Common myeloid progenitor, CD34-positive (primary cell): ENCODE data around the gene DALRD3.

ENCODE experiments used
- CTCF ChIA-PET: fragments of 350-600 bp; sonication (Branson Sonifier 250); formaldehyde crosslinking; loops from one replicate; lab custom pipeline; 2021; ENCODE audit warnings: antibody characterized with exemption; lab: Charles Lee
- POLR2A ChIA-PET: fragments of 350-600 bp; sonication (Branson Sonifier 250); formaldehyde crosslinking; loops from one replicate; lab custom pipeline; 2021; ENCODE audit warnings: antibody characterized with exemption; lab: Charles Lee
- DNase-seq, 3 donors: peaks; one replicate each; pipeline versions ENCODE4 v3.0.0 to v3.0.0-alpha.2; 2013
- H3K27ac ChIP-seq, 2 experiments: 1 replicate in 1 of 2; 2 replicates in 1 of 2; pipeline ENCODE4 v1.7.0; 2013; ENCODE audit warnings: inconsistent platforms in 2 of 2, low read length in 2 of 2, mild to moderate bottlenecking in 2 of 2, low read depth in 1 of 2, moderate library complexity in 1 of 2; ENCODE audit not compliant: severe bottlenecking in 2 of 2, insufficient read depth in 1 of 2, poor library complexity in 1 of 2
- H3K27me3 ChIP-seq, 5 experiments: replicated peaks in 2 of 5; 1 replicate in 3 of 5; 2 replicates in 2 of 5; pipeline versions ENCODE4 v1.6.1 to v1.7.0; 2013; ENCODE audit warnings: low read length in 4 of 5, mild to moderate bottlenecking in 2 of 5, moderate library complexity in 2 of 5, inconsistent platforms in 1 of 5; ENCODE audit not compliant: insufficient read depth in 5 of 5, control insufficient read depth in 4 of 5
- H3K36me3 ChIP-seq, 4 experiments: 1 replicate in 2 of 4; 2 replicates in 2 of 4; pipeline versions ENCODE4 v1.6.1 to v1.7.0; 2013; ENCODE audit warnings: low read length in 3 of 4, control low read depth in 1 of 4, mild to moderate bottlenecking in 1 of 4; ENCODE audit not compliant: control insufficient read depth in 4 of 4, insufficient read depth in 4 of 4
- H3K4me1 ChIP-seq, 4 experiments: 1 replicate in 3 of 4; 2 replicates in 1 of 4; pipeline versions ENCODE4 v1.6.1 to v1.7.1; 2013; ENCODE audit warnings: low read length in 3 of 4, mild to moderate bottlenecking in 3 of 4, control low read depth in 1 of 4, inconsistent platforms in 1 of 4, moderate library complexity in 1 of 4; ENCODE audit not compliant: control insufficient read depth in 4 of 4, insufficient read depth in 4 of 4; ENCODE audit errors: control extremely low read depth in 1 of 4
- H3K4me3 ChIP-seq, 7 experiments: 1 replicate in 4 of 7; 2 replicates in 3 of 7; pipeline versions ENCODE4 v1.5.1 to v1.7.0; 2013; ENCODE audit warnings: mild to moderate bottlenecking in 7 of 7, low read length in 6 of 7, moderate library complexity in 6 of 7, inconsistent platforms in 2 of 7, low read depth in 2 of 7, control low read depth in 1 of 7; ENCODE audit not compliant: insufficient read depth in 4 of 7, control insufficient read depth in 1 of 7; ENCODE audit errors: extremely low read depth in 1 of 7
- H3K9me3 ChIP-seq, 5 experiments: 1 replicate in 4 of 5; 2 replicates in 1 of 5; pipeline versions ENCODE4 v1.6.1 to v1.7.1; 2013; ENCODE audit warnings: low read length in 4 of 5, mild to moderate bottlenecking in 2 of 5, inconsistent platforms in 1 of 5, low read depth in 1 of 5, moderate library complexity in 1 of 5; ENCODE audit not compliant: control insufficient read depth in 4 of 5, insufficient read depth in 2 of 5; ENCODE audit errors: control extremely low read depth in 1 of 5
- WGBS: methylation state at CpG from one replicate; pipeline ENCODE4 v1.1.5; 2013; ENCODE audit not compliant: insufficient coverage; 5-methylcytosine and 5-hydroxymethylcytosine counted together

Gene DALRD3

GRCh38 chr3:48984663-48985062, 33.7 kb downstream of the DALRD3 start:
- Histone ChIP-seq H3K4me1 (peaks cover 0 to 21% (median 9%) of the 10 kb centered on the region in 4 experiments), H3K27ac (peak overlapping the region in 1 of 2 experiments; percentile 34), H3K27me3 (no peaks in the 10 kb centered on the region), H3K9me3 (no peaks in the 10 kb centered on the region), H3K4me3 (no peak overlapping the region), H3K36me3 (peaks cover 11 to 63% (median 40%) of the 10 kb centered on the region in 4 experiments)
- CTCF ChIA-PET, result interaction anchor here (0.9 to 16.2 kb wide), 5 partner anchors 10 to 115 kb away, joined by 3 to 386 read pairs (median 5); partner anchors contain the start of genes DALRD3 and WDR6
- POLR2A ChIA-PET, result no interaction called here
- DNase-seq, result no peak

- no peak for DNase-seq
- H3K27ac ChIP-seq, result no peak overlapping the region
- H3K36me3 ChIP-seq, result peaks cover 15 to 72% (median 49%) of the 10 kb centered on the region in 4 experiments
- ChIA-PET CTCF (interaction anchor here (1.5 to 16.2 kb wide), 2 partner anchors 25 to 26 kb away, joined by 3 to 386 read pairs; partner anchors contain the start of genes DALRD3 and WDR6), POLR2A (no interaction called here)
- H3K4me3 ChIP-seq, result no peak overlapping the region
- H3K4me1 ChIP-seq, result peaks cover 0 to 12% (median under 1%) of the 10 kb centered on the region in 4 experiments
- H3K27me3 ChIP-seq, result no peaks in the 10 kb centered on the region
- WGBS, result 92% methylated on average over 2 of the region's 4 CpGs
- no peaks in the 10 kb centered on the region for H3K9me3 ChIP-seq
Measured at GRCh38 chr3:48983096-48983495, 35.3 kb downstream of the DALRD3 start.

- CTCF ChIA-PET, result interaction anchor here (1.1 to 1.5 kb wide), 3 partner anchors 8 to 31 kb away, joined by 3 to 4 read pairs (median 3); no protein-coding TSS in a partner anchor
- peaks cover 17 to 76% (median 53%) of the 10 kb centered on the region in 4 experiments for H3K36me3 ChIP-seq
- WGBS, result 93% methylated on average over 4 of the region's 5 CpGs
- peaks cover 0 to 12% (median 0%) of the 10 kb centered on the region in 4 experiments for H3K4me1 ChIP-seq
- POLR2A ChIA-PET, result no interaction called here
- no peak overlapping the region for H3K4me3 ChIP-seq
- no peaks in the 10 kb centered on the region for H3K27me3 ChIP-seq
- no peaks in the 10 kb centered on the region for H3K9me3 ChIP-seq
- no peak for DNase-seq
- no peak overlapping the region for H3K27ac ChIP-seq
Measured at GRCh38 chr3:48982686-48983085, 35.7 kb downstream of the DALRD3 start.

GRCh38 chr3:48982016-48982415, 36.4 kb downstream of the DALRD3 start:
- no peak for DNase-seq
- POLR2A ChIA-PET, result interaction anchor here (0.5 kb wide), 1 partner anchor 836 kb away, joined by 5 read pairs; no protein-coding TSS in a partner anchor
- Histone ChIP-seq H3K36me3 (peaks cover 17 to 81% (median 58%) of the 10 kb centered on the region in 4 experiments), H3K27me3 (no peaks in the 10 kb centered on the region), H3K9me3 (no peaks in the 10 kb centered on the region), H3K4me3 (no peak overlapping the region), H3K4me1 (peaks cover 0 to 12% (median 0%) of the 10 kb centered on the region in 4 experiments), H3K27ac (no peak overlapping the region)
- CTCF ChIA-PET, result interaction anchor here (1.1 to 1.5 kb wide), 5 partner anchors 9 to 32 kb away, joined by 3 to 4 read pairs (median 3); partner anchors contain the start of gene WDR6

- Histone ChIP-seq H3K36me3 (peaks cover 19 to 85% (median 60%) of the 10 kb centered on the region in 4 experiments), H3K27ac (no peak overlapping the region), H3K9me3 (no peaks in the 10 kb centered on the region), H3K4me1 (peaks cover 0 to 12% (median 0%) of the 10 kb centered on the region in 4 experiments), H3K4me3 (no peak overlapping the region), H3K27me3 (no peaks in the 10 kb centered on the region)
- 100% methylated on average over 2 of the region's 4 CpGs for whole genome bisulfite sequencing
- DNase-seq, result no peak
- ChIA-PET POLR2A (no interaction called here), CTCF (interaction anchor here (1.6 kb wide), 1 partner anchor 10 kb away, joined by 4 read pairs; no protein-coding TSS in a partner anchor)
Measured at GRCh38 chr3:48980295-48980694, 38.1 kb downstream of the DALRD3 start.

GRCh38 chr3:48979451-48979850, 38.9 kb downstream of the DALRD3 start:
- ChIA-PET CTCF (interaction anchor here (0.6 to 1.6 kb wide), 2 partner anchors 9 to 484 kb away, joined by 4 read pairs; no protein-coding TSS in a partner anchor), POLR2A (no interaction called here)
- H3K27me3 ChIP-seq, result no peaks in the 10 kb centered on the region
- H3K4me3 ChIP-seq, result no peak overlapping the region
- no peaks in the 10 kb centered on the region for H3K9me3 ChIP-seq
- WGBS, result 100% methylated on average over 1 of the region's 3 CpGs
- no peak for DNase-seq
- peaks cover 22 to 86% (median 64%) of the 10 kb centered on the region in 4 experiments for H3K36me3 ChIP-seq
- no peak overlapping the region for H3K27ac ChIP-seq
- H3K4me1 ChIP-seq, result peaks cover 0 to 8% (median 0%) of the 10 kb centered on the region in 4 experiments
